Upper lobe of left lung (tissue), 4 donors: ENCODE measurements around the gene CCDC28B.

Source experiments
- EP300 ChIP-seq, 4 donors: sonication (generic); formaldehyde crosslinking; IDR thresholded peaks; one replicate each; pipeline ENCODE4 v1.5.1; 2017; ENCODE audit warnings: antibody characterized with exemption in 4 of 4, control low read depth in 2 of 4
- POLR2A ChIP-seq, 4 donors: fragments of 450-650 bp; IDR thresholded peaks; one replicate each; pipeline ENCODE4 v1.5.1; 2016 to 2017; ENCODE audit warnings: antibody characterized with exemption in 4 of 4, mild to moderate bottlenecking in 2 of 4
- POLR2AphosphoS5 ChIP-seq, 2 donors: sonication (generic); formaldehyde crosslinking; IDR thresholded peaks; one replicate each; pipeline ENCODE4 v1.5.1; 2017; ENCODE audit warnings: antibody characterized with exemption in 2 of 2
- TF ChIP-seq, protein P1 (sequence below), 6 experiments: fragments of 450-650 bp in 4 of 6; fragments of 200-600 bp in 2 of 6; sonication (generic) in 2 of 6; IDR thresholded peaks; one replicate each; pipeline ENCODE4 v1.5.1; 2016 to 2019; ENCODE audit warnings: antibody characterized with exemption in 6 of 6

DNA sequence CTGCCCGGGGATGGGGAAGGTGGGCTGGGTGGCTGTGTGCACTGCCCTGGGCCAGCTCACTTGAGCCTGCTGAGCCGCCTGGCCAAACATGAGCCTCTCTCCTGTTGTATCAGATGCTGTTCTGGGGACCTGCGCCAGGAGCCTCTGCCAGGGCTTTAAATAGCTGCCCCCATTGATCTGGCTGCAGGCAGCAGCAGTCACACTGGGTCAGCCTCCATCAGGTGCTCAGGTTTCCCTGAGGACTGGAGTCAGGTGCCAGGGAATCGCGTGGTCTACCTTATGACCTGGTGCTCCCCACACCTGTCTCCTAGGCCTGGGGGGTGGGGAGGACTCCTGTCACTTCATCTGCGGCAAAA, 700 bp upstream of the CCDC28B start:
- TF ChIP-seq, protein P1, sequence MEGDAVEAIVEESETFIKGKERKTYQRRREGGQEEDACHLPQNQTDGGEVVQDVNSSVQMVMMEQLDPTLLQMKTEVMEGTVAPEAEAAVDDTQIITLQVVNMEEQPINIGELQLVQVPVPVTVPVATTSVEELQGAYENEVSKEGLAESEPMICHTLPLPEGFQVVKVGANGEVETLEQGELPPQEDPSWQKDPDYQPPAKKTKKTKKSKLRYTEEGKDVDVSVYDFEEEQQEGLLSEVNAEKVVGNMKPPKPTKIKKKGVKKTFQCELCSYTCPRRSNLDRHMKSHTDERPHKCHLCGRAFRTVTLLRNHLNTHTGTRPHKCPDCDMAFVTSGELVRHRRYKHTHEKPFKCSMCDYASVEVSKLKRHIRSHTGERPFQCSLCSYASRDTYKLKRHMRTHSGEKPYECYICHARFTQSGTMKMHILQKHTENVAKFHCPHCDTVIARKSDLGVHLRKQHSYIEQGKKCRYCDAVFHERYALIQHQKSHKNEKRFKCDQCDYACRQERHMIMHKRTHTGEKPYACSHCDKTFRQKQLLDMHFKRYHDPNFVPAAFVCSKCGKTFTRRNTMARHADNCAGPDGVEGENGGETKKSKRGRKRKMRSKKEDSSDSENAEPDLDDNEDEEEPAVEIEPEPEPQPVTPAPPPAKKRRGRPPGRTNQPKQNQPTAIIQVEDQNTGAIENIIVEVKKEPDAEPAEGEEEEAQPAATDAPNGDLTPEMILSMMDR (IDR thresholded peaks at IDR 0.05), result no peak
- TF ChIP-seq POLR2A (IDR thresholded peaks at IDR 0.05) (no peak), POLR2AphosphoS5 (IDR thresholded peaks at IDR 0.05) (no peak), EP300 (IDR thresholded peaks at IDR 0.05) (no peak)
